RPMI7951 (cell line): ENCODE data around the gene TSSK2. TPM values are rescaled to one million over a fixed set of nuclear protein-coding genes. Genes with fewer than 3 reads are reported as not detected.
A peak's percentile ranks its signal among the peaks of the same experiment; 100 is the strongest.

Source experiments
- DNase-seq: peaks from one replicate; pipeline ENCODE4 v3.0.0-alpha.2; 2012; ENCODE audit warnings: low read depth
- total RNA-seq: library from RNA; depleted of rRNA; stranded (reverse); fragments of >200 nt; shearing (Covaris generic); gene quantifications from 2 replicates; pipeline ENCODE4 v1.2.3, GENCODE V29; 2014

TSSK2 gene
- total RNA-seq, 1 experiment from 2014 or later = not detected

GRCh38 chr22:19169002-19169946 is 38.2 kb downstream of the TSSK2 start:
- DNase-seq = no peak

GRCh38 chr22:19169947-19170318 is 38.8 kb downstream of the TSSK2 start:
- no peak for DNase-seq

- no peak for DNase-seq
Observed at GRCh38 chr22:19172213-19173046, 41.3 kb downstream of the TSSK2 start.

- DNase-seq = no peak
Observed at GRCh38 chr22:19173047-19174035, 42.2 kb downstream of the TSSK2 start.

GRCh38 chr22:19174106-19175025 is 43.3 kb downstream of the TSSK2 start:
- DNase-seq = peak; percentile 68

- DNase-seq = no peak
Observed at GRCh38 chr22:19175026-19175601, 44.0 kb downstream of the TSSK2 start.

- DNase-seq = no peak
Observed at GRCh38 chr22:19175602-19176174, 44.6 kb downstream of the TSSK2 start.

- no peak for DNase-seq
Observed at GRCh38 chr22:19176175-19176643, 45.1 kb downstream of the TSSK2 start.

GRCh38 chr22:19176732-19177131 is 45.6 kb downstream of the TSSK2 start:
- DNase-seq = no peak

GRCh38 chr22:19177164-19178064 is 46.3 kb downstream of the TSSK2 start:
- DNase-seq = no peak

- peak; percentile 41 for DNase-seq
Observed at GRCh38 chr22:19178065-19178656, 47.1 kb downstream of the TSSK2 start.

- peak; percentile 81 for DNase-seq
Observed at GRCh38 chr22:19178657-19179496, 47.8 kb downstream of the TSSK2 start, which contains the start of gene SLC25A1. Gene SLC25A1 (minus strand): TSS chr22:19178736. CDS start chr22:19178673, 63 bp downstream.

- peak; percentile 73 for DNase-seq
Observed at GRCh38 chr22:19179497-19180048, 48.5 kb downstream of the TSSK2 start.

- DNase-seq = no peak
Observed at GRCh38 chr22:19180234-19180633, 49.1 kb downstream of the TSSK2 start.

- DNase-seq = no peak
Observed at GRCh38 chr22:19180740-19181410, 49.8 kb downstream of the TSSK2 start.
